ENCODE measurements around the gene PRR3.

PRR3 gene

DNA sequence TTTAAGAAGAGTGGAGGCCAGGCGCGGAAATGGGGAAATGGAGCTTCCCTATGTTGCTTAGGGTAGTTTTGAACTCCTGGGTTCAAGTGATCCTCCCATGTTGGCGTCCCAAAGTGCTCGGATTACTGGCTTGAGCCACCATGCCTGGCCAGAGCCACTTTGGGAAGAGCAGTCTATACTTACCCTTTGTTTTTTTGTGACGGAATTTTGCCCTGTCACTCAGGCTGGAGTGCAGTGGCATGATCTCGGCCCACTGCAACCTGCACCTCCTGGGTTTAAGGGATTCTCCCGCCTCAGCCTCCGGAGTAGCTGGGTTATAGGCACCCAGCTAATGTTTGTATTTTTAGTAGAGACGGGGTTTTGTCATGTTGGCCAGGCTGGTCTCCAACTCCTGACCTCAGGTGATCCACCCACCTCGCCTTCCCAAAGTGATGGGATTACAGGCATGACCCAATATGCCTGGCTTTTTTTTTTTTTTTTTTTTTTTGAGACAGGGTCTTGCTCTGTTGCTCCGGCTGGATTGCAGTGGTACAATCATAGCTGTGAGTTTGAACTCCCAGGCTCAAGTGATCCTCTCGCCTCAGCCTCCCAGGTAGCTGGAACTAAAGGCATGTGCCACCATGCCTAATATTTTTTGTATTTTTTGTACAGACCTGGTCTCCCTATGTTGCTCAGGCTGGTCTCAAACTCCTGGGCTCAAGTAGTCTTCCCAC is 42.0 kb downstream of the PRR3 start:
- TF ChIP-seq, protein P1, sequence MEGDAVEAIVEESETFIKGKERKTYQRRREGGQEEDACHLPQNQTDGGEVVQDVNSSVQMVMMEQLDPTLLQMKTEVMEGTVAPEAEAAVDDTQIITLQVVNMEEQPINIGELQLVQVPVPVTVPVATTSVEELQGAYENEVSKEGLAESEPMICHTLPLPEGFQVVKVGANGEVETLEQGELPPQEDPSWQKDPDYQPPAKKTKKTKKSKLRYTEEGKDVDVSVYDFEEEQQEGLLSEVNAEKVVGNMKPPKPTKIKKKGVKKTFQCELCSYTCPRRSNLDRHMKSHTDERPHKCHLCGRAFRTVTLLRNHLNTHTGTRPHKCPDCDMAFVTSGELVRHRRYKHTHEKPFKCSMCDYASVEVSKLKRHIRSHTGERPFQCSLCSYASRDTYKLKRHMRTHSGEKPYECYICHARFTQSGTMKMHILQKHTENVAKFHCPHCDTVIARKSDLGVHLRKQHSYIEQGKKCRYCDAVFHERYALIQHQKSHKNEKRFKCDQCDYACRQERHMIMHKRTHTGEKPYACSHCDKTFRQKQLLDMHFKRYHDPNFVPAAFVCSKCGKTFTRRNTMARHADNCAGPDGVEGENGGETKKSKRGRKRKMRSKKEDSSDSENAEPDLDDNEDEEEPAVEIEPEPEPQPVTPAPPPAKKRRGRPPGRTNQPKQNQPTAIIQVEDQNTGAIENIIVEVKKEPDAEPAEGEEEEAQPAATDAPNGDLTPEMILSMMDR (IDR thresholded peaks at IDR 0.05), result no peak

DNA sequence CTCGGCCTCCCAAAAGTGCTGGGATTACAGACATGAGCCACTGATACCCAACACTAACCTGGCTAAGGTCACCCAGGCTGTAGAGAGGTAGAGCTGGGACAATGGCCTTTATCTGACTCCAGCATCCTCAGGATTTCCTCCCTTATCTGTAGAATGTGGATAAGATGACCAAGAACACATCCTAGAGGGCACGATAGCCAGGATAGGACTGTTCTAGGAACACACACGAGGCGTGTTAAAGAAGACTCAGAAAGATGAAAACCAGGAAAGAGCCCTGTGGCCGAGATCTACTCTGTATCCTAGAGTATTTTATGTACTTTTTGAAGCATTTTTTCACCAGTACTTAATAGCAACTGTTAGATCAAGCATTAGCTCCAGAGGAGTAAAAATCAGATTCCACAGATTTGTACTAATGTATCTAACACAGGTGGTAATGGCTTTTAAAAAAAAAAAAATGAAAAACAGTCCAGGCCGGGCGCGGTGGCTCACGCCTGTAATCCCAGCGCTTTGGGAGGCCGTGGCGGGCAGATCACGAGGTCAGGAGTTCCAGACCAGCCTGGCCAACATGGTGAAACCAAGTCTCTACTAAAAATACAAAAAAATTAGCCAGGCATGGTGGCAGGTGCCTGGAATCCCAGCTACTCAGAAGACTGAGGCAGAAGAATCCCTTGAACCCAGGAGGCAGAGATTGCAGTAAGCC is 42.7 kb downstream of the PRR3 start:
- TF ChIP-seq, protein P1 (IDR thresholded peaks at IDR 0.05), result no peak

DNA sequence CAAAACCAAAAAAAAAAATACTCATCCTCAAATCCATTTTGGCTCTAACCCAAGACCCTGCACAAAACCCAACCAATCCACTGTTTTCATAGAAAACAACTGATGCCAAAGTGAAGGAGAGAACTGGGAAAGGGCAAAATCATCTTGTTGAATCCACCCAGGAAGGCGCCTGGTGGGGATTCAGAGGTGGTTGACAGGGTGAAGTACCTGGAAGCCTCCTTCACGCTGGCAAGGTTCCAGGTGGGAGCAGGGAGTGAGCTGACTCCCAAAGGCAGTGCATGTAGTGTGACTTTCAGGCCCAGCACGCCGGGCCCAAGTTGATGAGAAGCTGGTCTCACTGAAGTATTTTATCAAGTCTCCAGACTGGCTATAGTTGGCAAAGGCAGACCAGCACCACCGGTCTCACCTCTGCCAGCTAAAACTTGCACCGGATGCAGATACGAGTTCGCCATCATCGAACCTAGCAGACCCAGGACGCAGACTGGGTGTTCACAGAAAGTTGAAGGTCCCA is 43.4 kb downstream of the PRR3 start:
- TF ChIP-seq, protein P1 (IDR thresholded peaks at IDR 0.05), result no peak

DNA sequence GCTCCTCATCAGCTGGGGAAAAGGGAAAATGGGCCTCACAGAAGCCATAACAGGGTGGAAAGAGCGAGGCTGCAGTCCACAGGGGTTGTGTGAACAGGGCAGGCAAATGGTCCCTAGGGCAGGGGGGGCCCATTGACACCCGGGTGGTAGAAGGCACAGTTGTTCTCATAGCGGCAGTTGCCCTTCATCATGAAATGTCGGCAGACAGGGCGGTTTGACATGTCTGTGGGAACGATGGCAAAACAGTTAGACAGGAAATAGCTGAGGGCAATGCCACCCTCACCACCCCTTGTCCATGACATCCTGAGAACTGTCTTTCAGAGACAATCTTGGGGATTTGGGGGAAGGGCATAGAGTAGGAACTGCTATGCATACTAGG is 44.3 kb downstream of the PRR3 start:
- TF ChIP-seq, protein P1 (IDR thresholded peaks at IDR 0.05), result no peak

DNA sequence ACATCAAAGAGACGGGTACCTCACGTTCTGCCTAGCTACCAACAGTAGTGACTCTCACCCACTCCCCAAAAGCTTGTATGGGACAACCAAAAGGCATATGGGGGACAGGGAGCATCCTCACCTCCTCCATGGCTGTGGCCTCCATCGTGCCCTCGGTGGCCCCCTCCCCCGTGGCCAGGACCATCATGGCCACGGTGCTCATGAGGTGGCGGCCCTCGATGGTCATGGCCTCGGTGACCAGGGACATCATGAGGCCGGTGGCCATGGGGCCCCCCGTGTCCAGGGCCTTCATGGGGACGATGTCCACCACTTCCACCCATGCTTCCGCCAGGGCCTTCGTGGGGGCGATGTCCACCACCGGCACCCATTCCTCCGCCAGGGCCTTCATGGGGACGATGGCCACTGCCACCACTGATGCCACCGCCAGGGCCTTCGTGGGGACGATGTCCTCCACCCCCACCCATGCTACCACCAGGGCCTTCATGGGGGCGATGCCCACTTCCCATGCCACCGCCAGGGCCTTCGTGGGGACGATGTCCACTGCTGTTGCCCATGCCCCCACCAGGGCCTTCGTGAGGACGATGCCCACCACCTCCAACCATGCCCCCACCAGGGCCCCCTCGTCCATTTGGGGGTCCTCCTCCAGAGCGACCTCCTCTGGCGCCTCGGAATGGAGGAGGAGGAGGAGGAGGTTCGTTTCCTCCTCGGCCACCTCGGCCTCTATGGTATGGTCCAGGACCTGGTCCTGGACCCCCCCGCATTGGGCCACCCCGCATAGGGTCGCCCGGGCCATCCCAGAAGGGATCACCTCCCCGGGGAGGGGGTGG is 44.9 kb downstream of the PRR3 start:
- TF ChIP-seq, protein P1 (IDR thresholded peaks at IDR 0.05), result no peak

DNA sequence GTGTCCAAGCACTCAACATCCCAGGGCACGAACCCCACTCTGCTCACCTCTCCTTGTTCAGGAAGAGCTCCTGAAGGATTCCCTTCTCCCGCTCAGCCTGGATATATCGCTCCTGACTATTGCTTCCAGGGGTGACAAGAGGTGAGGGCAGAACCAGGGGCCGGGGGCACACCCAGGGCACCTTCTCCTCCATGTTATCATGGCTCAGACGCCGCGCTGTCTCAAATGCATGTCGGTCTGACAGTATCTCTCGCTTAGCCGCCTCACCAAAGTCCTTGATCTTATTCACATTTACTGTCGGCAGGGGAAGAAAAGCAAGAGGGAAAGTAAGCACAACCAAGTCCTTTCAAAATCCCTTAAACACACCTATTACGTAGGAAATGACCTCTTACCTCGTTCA is 46.9 kb downstream of the PRR3 start:
- TF ChIP-seq, protein P1 (IDR thresholded peaks at IDR 0.05), result no peak

DNA sequence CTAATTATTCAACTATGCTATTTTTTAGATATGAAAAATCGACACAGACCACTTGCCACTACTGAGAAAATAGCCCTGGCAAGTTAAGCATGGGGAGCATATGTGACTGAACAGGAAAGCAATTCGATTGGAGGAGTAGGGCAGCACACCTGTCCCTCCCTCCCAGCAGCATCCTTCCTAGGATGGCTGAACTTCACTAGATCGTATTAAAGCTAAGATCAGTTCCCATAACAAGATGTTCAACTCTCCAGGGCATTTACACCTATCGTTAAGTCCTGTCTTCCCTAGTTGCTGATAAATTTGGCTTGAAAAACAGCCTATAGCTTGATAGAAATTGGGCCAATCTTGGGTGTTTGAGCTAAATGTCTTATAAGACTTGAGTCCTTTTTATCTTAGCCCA is 53.0 kb downstream of the PRR3 start:
- TF ChIP-seq, protein P1 (IDR thresholded peaks at IDR 0.05), result no peak

Measured in LNCAP (cell line).